DMS153 (cell line): ENCODE results near the gene BID.
A peak's percentile ranks its signal among the peaks of the same experiment; 100 is the strongest.

ENCODE experiments used
- DNase-seq: peaks from one replicate; lab custom pipeline; 2025; lab: John Stamatoyannopoulos, UW

BID gene

GRCh38 chr22:17734187-17734586, 40.1 kb downstream of the BID start:
- no peak for DNase-seq

DNA sequence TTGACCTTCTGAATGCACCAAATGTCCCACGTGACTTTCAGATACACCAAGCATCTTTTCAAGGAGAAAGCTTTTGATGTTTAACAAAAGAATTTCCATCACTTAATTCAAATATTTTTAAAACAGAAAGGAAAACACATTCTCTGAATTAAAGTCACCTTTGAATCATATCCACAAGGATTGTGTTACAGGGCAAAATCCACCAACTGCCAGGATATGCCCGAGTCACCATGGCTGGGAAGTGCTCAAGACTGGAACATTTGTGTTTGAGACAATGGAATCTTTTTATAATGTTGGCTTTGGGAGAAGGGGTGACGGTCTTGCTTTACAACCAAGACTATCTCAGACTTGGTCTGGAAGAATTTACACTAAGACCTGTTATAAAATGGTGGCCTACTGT, 40.8 kb downstream of the BID start:
- no peak for DNase-seq

GRCh38 chr22:17732251-17732854, 41.9 kb downstream of the BID start:
- DNase-seq, result no peak

DNA sequence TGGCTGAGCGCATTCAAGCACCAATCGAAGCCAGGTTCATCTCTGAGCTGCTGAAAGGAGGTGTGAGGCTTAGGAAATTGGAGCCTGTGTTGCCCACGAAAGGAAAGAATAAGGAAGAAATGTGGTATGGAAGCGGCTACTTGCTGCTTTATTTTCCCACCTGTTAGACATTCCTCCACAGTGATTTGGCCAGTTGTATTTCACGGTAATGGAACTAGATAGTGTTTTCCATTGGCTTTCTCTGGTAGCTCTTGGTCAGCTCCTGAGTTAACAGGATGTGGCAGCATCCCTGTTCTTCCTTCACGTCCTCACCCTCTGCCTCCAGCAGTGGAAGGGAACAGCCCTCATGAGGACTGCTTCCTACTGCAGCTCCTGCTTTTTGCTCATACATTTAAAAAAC, 44.7 kb downstream of the BID start:
- no peak for DNase-seq

- no peak for DNase-seq
Measured at GRCh38 chr22:17728786-17729185, 45.5 kb downstream of the BID start.

DNA sequence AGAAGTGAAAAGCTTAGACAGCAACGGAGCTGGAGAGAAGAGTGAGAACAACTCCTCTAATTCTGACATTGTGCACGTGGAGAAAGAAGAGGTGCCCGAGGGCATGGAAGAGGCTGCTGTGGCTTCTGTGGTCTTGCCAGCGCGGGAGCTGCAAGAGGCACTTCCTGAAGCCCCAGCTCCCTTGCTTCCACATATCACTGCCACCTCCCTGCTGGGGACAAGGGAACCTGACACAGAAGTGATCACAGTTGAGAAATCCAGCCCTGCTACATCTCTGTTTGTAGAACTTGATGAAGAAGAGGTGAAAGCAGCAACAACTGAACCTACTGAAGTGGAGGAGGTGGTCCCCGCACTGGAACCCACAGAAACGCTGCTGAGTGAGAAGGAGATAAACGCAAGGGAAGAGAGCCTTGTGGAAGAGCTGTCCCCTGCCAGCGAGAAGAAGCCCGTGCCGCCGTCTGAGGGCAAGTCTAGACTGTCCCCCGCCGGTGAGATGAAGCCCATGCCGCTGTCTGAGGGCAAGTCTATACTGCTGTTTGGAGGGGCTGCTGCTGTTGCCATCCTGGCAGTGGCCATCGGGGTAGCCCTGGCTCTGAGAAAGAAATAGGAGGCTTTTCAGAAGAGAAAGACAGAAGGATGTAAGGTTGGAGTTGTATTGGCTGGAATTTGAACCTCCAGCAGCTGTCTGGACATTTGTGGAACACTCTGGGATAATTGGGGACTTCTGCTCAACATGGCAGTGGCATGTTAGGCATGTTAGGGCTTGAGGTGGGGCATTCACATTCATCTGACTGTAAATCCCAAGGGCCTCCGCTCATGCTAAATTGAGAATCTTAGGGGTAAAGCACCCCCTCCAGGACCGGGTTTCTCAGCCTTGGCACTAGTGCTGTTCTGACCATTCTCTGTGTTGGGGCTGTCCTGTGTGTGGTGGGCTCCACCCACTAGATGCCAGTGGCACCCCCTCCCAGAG, 47.1 kb downstream of the BID start:
- no peak for DNase-seq

DNA sequence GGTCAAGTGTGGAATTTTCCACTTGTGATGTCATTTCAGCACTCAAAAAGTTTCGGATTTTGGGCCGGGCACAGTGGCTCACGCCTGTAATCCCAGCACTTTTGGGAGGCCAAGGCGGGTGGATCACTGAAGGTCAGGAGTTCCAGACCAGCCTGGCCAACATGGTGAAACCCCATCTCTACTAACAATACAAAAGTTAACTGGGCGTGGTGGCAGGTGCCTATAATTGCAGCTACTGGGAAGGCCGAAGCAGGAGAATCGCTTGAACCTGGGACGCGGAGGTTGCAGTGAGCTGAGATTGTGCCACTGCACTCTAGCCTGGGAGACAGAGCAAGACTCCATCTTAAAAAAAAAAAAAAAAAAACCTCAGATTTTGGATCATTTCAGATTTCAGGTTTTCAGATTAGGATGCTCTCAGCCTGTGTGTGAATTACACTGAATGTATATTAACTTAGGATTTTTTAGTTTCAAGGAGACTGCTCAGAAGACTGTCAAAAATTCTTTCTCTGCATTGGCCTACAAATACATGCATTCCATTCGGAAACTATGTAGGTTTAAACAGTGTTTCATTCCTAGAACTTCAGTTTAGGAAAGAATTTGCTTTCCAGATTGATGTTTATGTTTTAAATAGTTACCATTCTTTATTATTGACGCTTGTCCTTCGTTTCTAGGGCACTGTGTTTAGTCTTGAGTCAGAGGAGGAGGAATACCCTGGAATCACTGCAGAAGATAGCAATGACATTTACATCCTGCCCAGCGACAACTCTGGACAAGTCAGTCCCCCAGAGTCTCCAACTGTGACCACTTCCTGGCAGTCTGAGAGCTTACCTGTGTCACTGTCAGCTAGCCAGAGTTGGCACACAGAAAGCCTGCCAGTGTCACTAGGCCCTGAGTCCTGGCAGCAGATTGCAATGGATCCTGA, 48.0 kb downstream of the BID start:
- DNase-seq, result no peak

DNA sequence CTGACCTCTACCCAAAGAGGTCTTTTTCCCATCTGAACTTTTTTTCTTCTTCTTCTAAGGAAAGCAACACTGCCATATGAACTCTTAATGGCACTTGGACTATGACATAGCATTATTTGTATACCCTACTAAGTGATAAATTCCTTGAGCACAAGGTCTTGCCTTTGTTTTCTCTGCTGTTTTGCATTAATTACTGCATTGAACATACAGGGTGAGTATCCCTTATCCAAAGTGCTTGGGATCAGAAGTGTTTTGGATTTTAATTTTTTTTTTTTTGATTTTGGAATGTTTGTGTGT, 48.8 kb downstream of the BID start:
- no peak for DNase-seq

- no peak for DNase-seq
Measured at GRCh38 chr22:17724678-17725499, 49.4 kb downstream of the BID start.

- no peak for DNase-seq
Measured at GRCh38 chr22:17724241-17724640, 50.0 kb downstream of the BID start.

- no peak for DNase-seq
Measured at GRCh38 chr22:17719911-17720310, 54.4 kb downstream of the BID start.

DNA sequence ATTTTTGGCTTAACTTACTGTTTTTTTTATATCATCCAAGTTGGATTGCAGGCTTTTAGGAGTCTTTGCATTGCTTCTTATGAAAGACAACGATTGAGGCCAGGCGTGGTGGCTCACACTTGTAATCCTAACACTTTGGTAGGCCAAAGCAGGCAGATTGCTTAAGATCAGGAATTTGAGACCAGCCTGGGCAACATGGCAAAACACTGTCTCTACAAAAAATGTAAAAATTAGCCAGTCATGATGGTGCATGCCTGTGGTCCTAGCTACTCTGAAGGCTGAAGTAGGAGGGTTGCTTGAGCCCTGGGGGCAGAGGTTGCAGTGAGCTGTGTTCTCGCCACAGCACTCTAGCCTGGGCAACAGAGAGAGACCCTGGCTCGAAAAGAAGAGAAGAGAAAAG, 56.6 kb downstream of the BID start:
- no peak for DNase-seq

DNA sequence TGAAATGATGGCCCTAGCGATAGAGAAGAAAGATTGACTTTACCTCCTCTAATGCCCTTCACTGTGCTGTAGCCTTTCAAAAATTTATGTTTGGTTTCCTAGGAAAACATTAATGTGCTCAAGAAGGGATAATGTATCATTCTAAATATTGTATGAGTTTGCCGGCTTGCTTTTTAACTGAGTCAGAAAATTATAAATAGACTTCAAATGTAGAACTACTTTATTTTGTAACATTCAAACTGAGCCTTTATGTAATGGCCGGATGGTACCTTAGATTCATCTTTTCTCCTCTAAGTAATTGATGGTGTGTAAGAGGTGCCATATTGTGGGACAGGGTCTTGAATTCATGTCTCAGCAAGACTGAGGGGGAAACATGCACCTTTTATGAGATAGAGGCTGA, 57.7 kb downstream of the BID start:
- no peak for DNase-seq

DNA sequence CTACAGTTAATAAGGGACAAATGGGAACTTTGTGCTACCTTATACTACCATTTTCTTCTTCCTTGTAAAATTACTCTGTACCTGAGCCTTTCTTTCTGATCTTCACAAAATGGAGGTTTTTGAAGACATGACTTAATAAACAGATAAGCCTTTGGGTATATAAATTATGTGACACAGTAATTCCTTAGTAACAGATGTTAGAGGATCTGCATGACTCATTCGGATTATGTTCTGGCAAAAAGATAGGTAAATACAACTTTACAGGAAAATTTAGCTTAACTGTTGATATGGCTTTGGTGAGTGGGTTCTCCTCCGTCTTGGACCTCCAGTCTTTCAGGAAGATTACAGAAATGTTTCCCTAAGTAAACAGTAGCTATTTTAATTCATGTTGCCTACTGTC, 61.8 kb downstream of the BID start:
- DNase-seq, result no peak

DNA sequence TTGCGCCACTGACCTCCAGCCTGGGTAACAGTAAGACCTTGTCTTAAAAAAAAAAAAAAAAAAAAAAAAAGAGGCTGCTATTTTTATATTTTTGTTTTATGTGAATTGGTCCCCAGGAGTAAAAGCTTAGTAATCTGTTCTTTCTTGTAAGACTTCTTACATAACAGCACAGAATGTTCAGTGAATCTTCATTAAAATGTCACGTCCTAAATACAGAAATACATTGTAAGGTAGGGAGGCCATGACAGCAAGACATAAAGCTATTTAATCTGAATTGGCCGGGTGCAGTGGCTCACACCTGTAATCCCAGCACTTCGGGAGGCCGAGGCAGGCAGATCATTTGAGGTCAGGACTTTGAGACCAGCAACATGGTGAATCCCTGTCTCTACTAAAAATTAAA, 64.2 kb downstream of the BID start:
- DNase-seq, result no peak

DNA sequence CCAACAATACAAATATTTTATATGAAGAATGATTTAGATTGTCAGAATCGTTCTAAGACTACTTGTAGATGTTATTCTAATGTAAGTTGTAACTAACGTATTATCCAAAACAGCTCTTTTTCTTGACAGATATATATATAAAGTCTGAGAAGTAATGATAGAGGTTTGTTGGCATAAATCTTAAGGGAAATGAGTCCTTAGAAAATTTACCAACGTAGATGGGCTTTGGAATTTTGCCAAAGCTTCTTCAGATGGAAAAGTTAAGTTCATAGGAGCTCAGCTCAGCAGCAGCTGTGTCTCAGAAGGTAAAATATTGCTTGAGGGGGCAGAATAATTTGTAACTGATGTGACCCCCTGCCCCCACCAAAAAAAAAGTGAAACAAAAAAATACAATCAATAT, 66.7 kb downstream of the BID start:
- DNase-seq, result no peak

- DNase-seq, result no peak
Measured at GRCh38 chr22:17706947-17707346, 67.3 kb downstream of the BID start.

GRCh38 chr22:17705951-17706900, 68.0 kb downstream of the BID start:
- peak; percentile 58 for DNase-seq

- DNase-seq, result no peak
Measured at GRCh38 chr22:17705546-17705945, 68.7 kb downstream of the BID start.

- DNase-seq, result no peak
Measured at GRCh38 chr22:17703811-17704210, 70.5 kb downstream of the BID start.

- DNase-seq, result no peak
Measured at GRCh38 chr22:17700778-17701177, 73.5 kb downstream of the BID start.
